ENCODE measurements around the gene BRI3BP.
"Not testable (repeated sequence)": the region's sequence is repeated elsewhere in the genome, so short reads cannot be mapped to it uniquely, and the experiment has no call there.

The BRI3BP gene

GRCh38 chr12:125068391-125068790, 74.9 kb downstream of the BRI3BP start:
- no peak for DNase-seq (ENCODE audit: low read depth)

GRCh38 chr12:125069616-125070015, 76.2 kb downstream of the BRI3BP start:
- no peak for DNase-seq (ENCODE audit: low read depth)

GRCh38 chr12:125070112-125070511, 76.7 kb downstream of the BRI3BP start:
- DNase-seq (ENCODE audit: low read depth): no peak

- no peak for DNase-seq (ENCODE audit: low read depth)
These were observed 77.4 kb downstream of the BRI3BP start for GRCh38 chr12:125070661-125071390.

- no peak for DNase-seq (ENCODE audit: low read depth)
These were observed 78.0 kb downstream of the BRI3BP start for GRCh38 chr12:125071456-125071855.

GRCh38 chr12:125072496-125072895, 79.1 kb downstream of the BRI3BP start:
- no peak for DNase-seq (ENCODE audit: low read depth)

- DNase-seq (ENCODE audit: low read depth): not testable (repeated sequence)
These were observed 80.8 kb downstream of the BRI3BP start for GRCh38 chr12:125074294-125074693.

GRCh38 chr12:125076103-125076502, 82.7 kb downstream of the BRI3BP start:
- no peak for DNase-seq (ENCODE audit: low read depth)

GRCh38 chr12:125079084-125079483, 85.6 kb downstream of the BRI3BP start:
- no peak for DNase-seq (ENCODE audit: low read depth)

GRCh38 chr12:125079648-125080645, 86.5 kb downstream of the BRI3BP start:
- no peak for DNase-seq (ENCODE audit: low read depth)

All from T follicular helper cell (primary cell).